ENCODE data around the gene KIF12. TPM values are rescaled to one million over a fixed set of nuclear protein-coding genes. Genes with fewer than 3 reads are reported as not detected.

The KIF12 gene
- total RNA-seq, 1 donor from 2014 or later, result not detected

DNA sequence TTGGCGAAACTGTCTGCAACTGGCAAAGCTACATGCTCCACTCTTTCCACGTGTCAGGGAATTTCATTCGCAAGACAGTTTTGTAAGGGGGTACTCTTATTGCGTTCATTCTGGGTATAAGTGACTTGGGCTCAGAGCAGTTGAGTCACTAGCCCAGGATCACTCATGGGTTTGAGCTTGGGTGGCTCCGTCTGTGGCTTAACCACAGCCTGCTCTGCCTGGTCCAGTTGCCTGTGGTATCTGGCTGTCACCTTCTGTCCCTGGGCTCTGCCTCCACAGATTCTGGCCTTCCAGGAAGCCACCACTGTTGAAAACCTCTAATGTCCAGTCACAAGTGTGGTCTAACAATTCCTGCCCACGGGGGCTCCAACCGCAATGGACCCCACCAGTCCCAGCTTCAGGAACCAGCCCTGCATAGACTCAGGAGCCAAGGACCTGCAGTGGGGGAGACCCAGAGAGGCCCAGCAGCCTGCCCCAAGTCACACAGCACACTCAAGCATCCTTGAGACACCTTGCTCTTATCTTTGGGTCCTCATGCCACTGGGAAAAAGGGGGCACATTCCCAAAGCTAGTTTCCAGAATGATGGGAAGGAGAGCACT, 10.4 kb downstream of the KIF12 start:
- Histone ChIP-seq H3K4me3 (ENCODE audit: low read depth, low read length) (no peak overlapping the region), H3K36me3 (ENCODE audit: control insufficient read depth, insufficient read depth, low read length) (no peaks in the 10 kb centered on the region), H3K27me3 (ENCODE audit: control insufficient read depth, insufficient read depth, low read length) (peaks cover 5% of the 10 kb centered on the region)
- DNase-seq (ENCODE audit: low read depth) (no peak), FAIRE-seq (peak; percentile 64)
- no peak for TF ChIP-seq CTCF (IDR thresholded peaks at IDR 0.05; ENCODE audit: insufficient read depth, low read length, severe bottlenecking)

DNA sequence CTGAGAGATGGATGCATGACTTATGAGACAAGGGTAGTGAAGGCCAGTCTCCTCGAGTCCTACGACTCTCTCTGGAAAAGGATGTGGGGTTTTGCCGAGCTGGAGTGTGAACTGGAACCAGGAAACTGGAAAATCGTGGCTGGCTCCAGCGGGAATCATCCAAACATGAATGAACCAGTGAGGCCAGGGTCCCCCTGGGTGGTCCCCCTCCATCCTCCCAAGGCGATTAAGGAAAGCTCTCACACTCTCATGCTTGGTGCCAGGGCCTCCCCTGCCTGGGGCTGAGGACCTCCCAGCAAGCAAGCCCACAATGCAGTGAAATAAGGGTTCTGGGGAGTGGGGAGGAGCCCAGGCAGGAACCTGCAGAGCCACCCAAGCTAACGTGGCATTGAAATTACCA, 11.4 kb downstream of the KIF12 start:
- Histone ChIP-seq H3K36me3 (ENCODE audit: control insufficient read depth, insufficient read depth, low read length) (no peaks in the 10 kb centered on the region), H3K27me3 (ENCODE audit: control insufficient read depth, insufficient read depth, low read length) (peaks cover 5% of the 10 kb centered on the region), H3K4me3 (ENCODE audit: low read depth, low read length) (no peak overlapping the region)
- DNase-seq (ENCODE audit: low read depth), result no peak
- no peak for FAIRE-seq
- no peak for TF ChIP-seq CTCF (IDR thresholded peaks at IDR 0.05; ENCODE audit: insufficient read depth, low read length, severe bottlenecking)

DNA sequence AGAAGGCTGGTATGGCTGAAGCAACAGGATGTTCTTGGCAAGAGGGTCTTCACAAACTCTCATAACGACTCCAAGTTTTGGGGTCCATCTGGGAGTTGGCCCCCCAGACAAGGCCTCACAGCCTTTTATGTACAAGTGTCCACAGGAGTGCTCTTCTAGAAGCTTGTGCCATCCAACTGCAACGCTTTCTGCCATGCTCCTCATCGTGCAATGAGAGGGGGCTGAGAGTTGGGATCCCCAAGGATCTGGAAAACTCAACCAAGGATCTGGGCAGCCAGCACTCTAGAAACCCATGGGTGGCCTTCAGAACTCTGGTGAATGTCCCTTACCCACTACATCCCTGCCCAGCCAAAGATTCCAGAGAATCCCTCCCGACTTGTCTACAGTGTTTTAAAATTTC, 12.5 kb downstream of the KIF12 start:
- TF ChIP-seq CTCF (IDR thresholded peaks at IDR 0.05; ENCODE audit: insufficient read depth, low read length, severe bottlenecking), result no peak
- no peak overlapping the region for H3K4me3 ChIP-seq (ENCODE audit: low read depth, low read length)
- DNase-seq (ENCODE audit: low read depth) (no peak), FAIRE-seq (no peak)
- no peaks in the 10 kb centered on the region for H3K36me3 ChIP-seq (ENCODE audit: control insufficient read depth, insufficient read depth, low read length)
- H3K27me3 ChIP-seq (ENCODE audit: control insufficient read depth, insufficient read depth, low read length), result peaks cover 5% of the 10 kb centered on the region

DNA sequence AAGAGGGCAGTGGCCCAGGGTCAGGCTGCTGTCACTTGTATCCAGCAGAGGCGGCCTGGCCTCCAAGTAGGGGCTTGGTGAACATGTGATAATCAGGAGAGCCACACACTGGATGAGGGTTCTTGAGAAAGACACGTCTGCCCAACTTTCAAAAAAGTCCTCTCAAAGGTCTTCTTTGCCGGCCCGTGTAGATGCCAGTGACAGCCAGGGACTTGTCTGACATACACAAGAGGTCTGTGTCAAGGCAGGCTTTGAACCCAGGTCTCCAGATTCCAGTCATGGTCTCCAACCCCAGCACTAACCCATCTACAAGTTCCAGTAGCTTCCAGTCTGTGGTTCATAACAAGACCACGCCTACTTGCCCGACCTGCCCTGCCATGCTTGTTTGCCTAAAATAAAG, 13.1 kb downstream of the KIF12 start:
- peaks cover 5% of the 10 kb centered on the region for H3K27me3 ChIP-seq (ENCODE audit: control insufficient read depth, insufficient read depth, low read length)
- H3K36me3 ChIP-seq (ENCODE audit: control insufficient read depth, insufficient read depth, low read length), result no peaks in the 10 kb centered on the region
- no peak overlapping the region for H3K4me3 ChIP-seq (ENCODE audit: low read depth, low read length)
- TF ChIP-seq CTCF (IDR thresholded peaks at IDR 0.05; ENCODE audit: insufficient read depth, low read length, severe bottlenecking), result no peak
- DNase-seq (ENCODE audit: low read depth), result peak; percentile 42
- FAIRE-seq, result no peak

GRCh38 chr9:114085387-114085789, 13.7 kb downstream of the KIF12 start:
- DNase-seq (ENCODE audit: low read depth) (no peak), FAIRE-seq (no peak)
- peaks cover 5% of the 10 kb centered on the region for H3K27me3 ChIP-seq (ENCODE audit: control insufficient read depth, insufficient read depth, low read length)
- TF ChIP-seq CTCF (IDR thresholded peaks at IDR 0.05; ENCODE audit: insufficient read depth, low read length, severe bottlenecking), result no peak
- no peak overlapping the region for H3K4me3 ChIP-seq (ENCODE audit: low read depth, low read length)
- H3K36me3 ChIP-seq (ENCODE audit: control insufficient read depth, insufficient read depth, low read length), result no peaks in the 10 kb centered on the region

All from bronchial epithelial cell (primary cell).